Suprapubic skin (tissue), 3 donors: ENCODE measurements around the gene MYL3.

Experiments
- CTCF ChIP-seq, 2 donors: fragments of 200-600 bp in 1 of 2; fragments of 450-650 bp in 1 of 2; sonication (generic) in 1 of 2; IDR thresholded peaks; one replicate each; pipeline ENCODE4 v1.5.1; 2016 to 2019; ENCODE audit warnings: antibody characterized with exemption in 2 of 2, mild to moderate bottlenecking in 1 of 2, moderate library complexity in 1 of 2
- EP300 ChIP-seq: sonication (generic); formaldehyde crosslinking; IDR thresholded peaks from one replicate; pipeline ENCODE4 v1.6.1; 2017; ENCODE audit warnings: antibody characterized with exemption
- POLR2A ChIP-seq, 2 donors: fragments of 450-650 bp; IDR thresholded peaks; one replicate each; pipeline ENCODE4 v1.6.1; 2017; ENCODE audit warnings: antibody characterized with exemption in 2 of 2, mild to moderate bottlenecking in 2 of 2, moderate library complexity in 2 of 2

- TF ChIP-seq CTCF (IDR thresholded peaks at IDR 0.05) (no peak), POLR2A (IDR thresholded peaks at IDR 0.05) (no peak), EP300 (no peak)
Measured at GRCh38 chr3:46831841-46832240, 31.4 kb downstream of the MYL3 start.
